SK-N-SH (cell line): Measurements from ENCODE around the gene CHSY1.

Experiments used
- CTCF ChIP-seq: fragments of 200-600 bp; sonication (generic); IDR thresholded peaks from 2 replicates; pipeline ENCODE4 v1.6.1; 2017; ENCODE audit warnings: antibody characterized with exemption, mild to moderate bottlenecking, moderate library complexity
- FOXM1 ChIP-seq: IDR thresholded peaks from 2 replicates; pipeline ENCODE4 v1.4.0; 2012; ENCODE audit warnings: low read depth, mild to moderate bottlenecking
- MAX ChIP-seq: IDR thresholded peaks from 2 replicates; pipeline ENCODE4 v1.4.0; 2012; ENCODE audit warnings: low read depth
- POLR2AphosphoS5 ChIP-seq: IDR thresholded peaks from 2 replicates; pipeline ENCODE4 v1.6.1; 2012; ENCODE audit warnings: low read depth, low read length
- RAD21 ChIP-seq: IDR thresholded peaks from 2 replicates; pipeline ENCODE4 v1.6.1; 2012; ENCODE audit warnings: mild to moderate bottlenecking, low read length
- RFX5 ChIP-seq: IDR thresholded peaks from 2 replicates; pipeline ENCODE4 v1.6.1; 2012; ENCODE audit warnings: mild to moderate bottlenecking, improper control_type of control experiment, low read length
- RXRA ChIP-seq: IDR thresholded peaks from 2 replicates; pipeline ENCODE4 v1.4.0; 2012; ENCODE audit warnings: low read depth, mild to moderate bottlenecking, borderline replicate concordance
- TAF1 ChIP-seq: IDR thresholded peaks from 2 replicates; pipeline ENCODE4 v1.6.1; 2012; ENCODE audit warnings: low read depth, mild to moderate bottlenecking, low read length, moderate library complexity, borderline replicate concordance
- YY1 ChIP-seq: IDR thresholded peaks from 2 replicates; pipeline ENCODE4 v1.4.0; 2012; ENCODE audit warnings: low read depth, mild to moderate bottlenecking

DNA sequence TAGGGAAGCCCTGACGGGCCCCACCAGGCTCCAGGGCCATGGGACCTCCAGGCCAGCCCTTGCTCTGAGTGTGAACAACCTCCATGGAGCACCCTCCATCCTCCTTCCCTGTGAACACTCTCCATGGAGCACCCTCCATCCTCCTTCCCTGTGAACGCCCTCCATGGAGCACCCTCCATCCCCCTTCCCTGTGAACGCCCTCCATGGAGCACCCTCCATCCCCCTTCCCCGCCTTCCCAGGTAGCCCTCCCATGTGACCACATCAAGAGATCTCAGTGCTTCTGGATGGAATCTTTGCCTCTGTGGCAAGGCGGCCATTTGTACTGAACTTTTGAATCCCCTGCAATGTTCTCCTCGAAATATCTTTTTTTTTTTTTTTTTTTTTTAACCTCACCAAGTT, 66.5 kb downstream of the CHSY1 start:
- no peak for TF ChIP-seq CTCF
- no peak for TF ChIP-seq TAF1
- TF ChIP-seq YY1 = no peak
- no peak for TF ChIP-seq RAD21
- no peak for TF ChIP-seq RFX5
- no peak for TF ChIP-seq POLR2AphosphoS5
- TF ChIP-seq RXRA = no peak
- no peak for TF ChIP-seq FOXM1
- TF ChIP-seq MAX = no peak
